GM18951 (cell line): Measurements from ENCODE around the gene OR5H14.
"Not testable (repeated sequence)": the region's sequence is repeated elsewhere in the genome, so short reads cannot be mapped to it uniquely, and the experiment has no call there.

Experiments
- POLR2A ChIP-seq: IDR thresholded peaks from 4 replicates; pipeline ENCODE4 v1.6.1; 2011; ENCODE audit warnings: mild to moderate bottlenecking; ENCODE audit not compliant: insufficient read length, insufficient read depth; ENCODE audit errors: extremely low read depth
- in situ Hi-C: fragments of 300-500 bp; cut with MboI; formaldehyde crosslinking; loops from one replicate; pipeline ENCODE4 v1.12.0; 2022; ENCODE audit warnings: low sequenced_read_pairs, mixed read lengths, inconsistent platforms; ENCODE audit not compliant: unreplicated experiment

OR5H14 gene

GRCh38 chr3:98147179-98147578 lies at the start of gene OR5H14:
Gene OR5H14, plus strand, starts transcription at chr3:98147479. Its CDS starts 1,907 bp downstream, at chr3:98149386.
- in situ Hi-C loops, result no loop called here
- TF ChIP-seq POLR2A, result no peak

- in situ Hi-C loops, result no loop called here
- TF ChIP-seq POLR2A, result no peak
Observed at GRCh38 chr3:98099848-98100247, 47.4 kb upstream of the OR5H14 start.

- no peak for TF ChIP-seq POLR2A
- in situ Hi-C loops, result no loop called here
Observed at GRCh38 chr3:98108162-98108561, 39.1 kb upstream of the OR5H14 start.

GRCh38 chr3:98109807-98110549 lies 37.3 kb upstream of the OR5H14 start:
- no peak for TF ChIP-seq POLR2A
- in situ Hi-C loops, result no loop called here

GRCh38 chr3:98110550-98110908 lies 36.8 kb upstream of the OR5H14 start:
- in situ Hi-C loops, result no loop called here
- no peak for TF ChIP-seq POLR2A

- in situ Hi-C loops, result no loop called here
- no peak for TF ChIP-seq POLR2A
Observed at GRCh38 chr3:98114264-98114663, 33.0 kb upstream of the OR5H14 start.

GRCh38 chr3:98115717-98116116 lies 31.6 kb upstream of the OR5H14 start:
- in situ Hi-C loops, result no loop called here
- TF ChIP-seq POLR2A, result no peak

- in situ Hi-C loops, result no loop called here
- TF ChIP-seq POLR2A, result no peak
Observed at GRCh38 chr3:98130421-98130820, 16.9 kb upstream of the OR5H14 start, which contains the start of gene OR5H1. Gene OR5H1, plus strand, starts transcription at chr3:98130721. Its CDS starts 1,977 bp downstream, at chr3:98132698.

- in situ Hi-C loops, result no loop called here
Observed at GRCh38 chr3:98136631-98137030, 10.6 kb upstream of the OR5H14 start.

GRCh38 chr3:98137826-98138557 lies 9.3 kb upstream of the OR5H14 start:
- in situ Hi-C loops, result not testable (repeated sequence)

More at GRCh38 chr3:98136631-98137030, 10.6 kb upstream of the OR5H14 start:
- no peak for TF ChIP-seq POLR2A

- in situ Hi-C loops, result no loop called here
Observed at GRCh38 chr3:98140531-98140930, 6.7 kb upstream of the OR5H14 start.

GRCh38 chr3:98148751-98149150 lies 1.5 kb downstream of the OR5H14 start:
- no peak for TF ChIP-seq POLR2A
- in situ Hi-C loops, result no loop called here

More at GRCh38 chr3:98140531-98140930, 6.7 kb upstream of the OR5H14 start:
- TF ChIP-seq POLR2A, result no peak

GRCh38 chr3:98149456-98149855 lies 2.2 kb downstream of the OR5H14 start:
- in situ Hi-C loops, result not testable (repeated sequence)

- no peak for TF ChIP-seq POLR2A
- in situ Hi-C loops, result no loop called here
Observed at GRCh38 chr3:98151241-98151640, 4.0 kb downstream of the OR5H14 start.
